Peyer's patch (tissue), 4 donors: ENCODE measurements around the gene ATP9B. TPM values are rescaled to one million over a fixed set of nuclear protein-coding genes. Genes with fewer than 3 reads are reported as not detected.

ENCODE experiments used
- DNase-seq, 3 donors: peaks; one replicate each; pipeline ENCODE4 v3.0.0-alpha.2; 2017 to 2019
- H3K27ac ChIP-seq, 4 donors: fragments of 200-600 bp; sonication (generic); one replicate each; pipeline ENCODE4 v1.5.1; 2016 to 2019
- H3K27me3 ChIP-seq, 2 donors: fragments of 200-600 bp; sonication (generic); one replicate each; pipeline ENCODE4 v1.5.1; 2019
- H3K36me3 ChIP-seq, 3 donors: fragments of 200-600 bp; sonication (generic); one replicate each; pipeline ENCODE4 v1.5.1; 2016 to 2019
- H3K4me1 ChIP-seq, 4 donors: fragments of 200-600 bp; sonication (generic); one replicate each; pipeline ENCODE4 v1.5.1; 2016 to 2019
- H3K4me3 ChIP-seq, 4 donors: fragments of 200-600 bp; sonication (generic); 1 replicate in 3 of 4; 2 replicates in 1 of 4; pipeline ENCODE4 v1.5.1; 2016 to 2019; ENCODE audit warnings: mild to moderate bottlenecking in 1 of 4
- H3K9me3 ChIP-seq, 4 donors: fragments of 200-600 bp; sonication (generic); one replicate each; pipeline ENCODE4 v1.5.1; 2016 to 2019; ENCODE audit warnings: mild to moderate bottlenecking in 1 of 4
- POLR2A ChIP-seq, 2 donors: fragments of 450-650 bp; IDR thresholded peaks; one replicate each; pipeline ENCODE4 v1.5.1; 2017; ENCODE audit warnings: antibody characterized with exemption in 2 of 2, mild to moderate bottlenecking in 2 of 2, moderate library complexity in 2 of 2
- total RNA-seq, 4 donors: library from RNA; depleted of rRNA; stranded (reverse); fragments of >200 nt; gene quantifications; one replicate each; pipeline ENCODE4 v1.1.0, GENCODE V29; 2016
- TF ChIP-seq, protein P1 (sequence below), 6 experiments: fragments of 450-650 bp in 4 of 6; fragments of 200-600 bp in 2 of 6; sonication (generic) in 1 of 6; IDR thresholded peaks; one replicate each; pipeline ENCODE4 v1.5.1; 2017 to 2019; ENCODE audit warnings: antibody characterized with exemption in 6 of 6, mild to moderate bottlenecking in 3 of 6, moderate library complexity in 1 of 6

Gene ATP9B
- total RNA-seq, 4 donors from 2014 or later = 37.5 to 107 (median 61.9) TPM

DNA sequence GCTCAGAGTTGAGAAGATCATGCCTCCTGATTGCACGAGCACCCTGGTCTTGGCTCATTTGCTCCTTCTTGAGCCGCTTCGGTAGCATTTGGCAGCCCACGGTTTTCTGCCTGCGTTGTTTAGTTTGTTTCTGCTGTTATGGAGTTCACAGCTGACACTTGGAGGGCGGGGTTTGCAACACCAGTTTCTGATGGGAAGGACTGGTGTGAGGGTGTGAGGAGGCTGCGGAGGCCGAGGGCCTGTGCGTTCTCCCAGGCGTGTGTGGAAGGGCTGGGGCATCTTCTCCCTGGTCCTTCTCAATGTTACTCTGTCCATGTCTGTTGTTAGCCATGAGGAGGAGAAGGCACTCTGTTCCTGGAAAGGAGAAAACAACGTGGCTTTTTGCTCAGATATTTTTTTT is 349.4 kb downstream of the ATP9B start:
- Histone ChIP-seq H3K4me1 (peaks cover 0 to 5% (median 0%) of the 10 kb centered on the region in 4 donors), H3K9me3 (no peaks in the 10 kb centered on the region), H3K27me3 (no peaks in the 10 kb centered on the region), H3K27ac (no peak overlapping the region), H3K4me3 (no peak overlapping the region), H3K36me3 (peaks cover 0 to 5% (median 0%) of the 10 kb centered on the region in 3 donors)
- no peak for DNase-seq
- TF ChIP-seq, protein P1, sequence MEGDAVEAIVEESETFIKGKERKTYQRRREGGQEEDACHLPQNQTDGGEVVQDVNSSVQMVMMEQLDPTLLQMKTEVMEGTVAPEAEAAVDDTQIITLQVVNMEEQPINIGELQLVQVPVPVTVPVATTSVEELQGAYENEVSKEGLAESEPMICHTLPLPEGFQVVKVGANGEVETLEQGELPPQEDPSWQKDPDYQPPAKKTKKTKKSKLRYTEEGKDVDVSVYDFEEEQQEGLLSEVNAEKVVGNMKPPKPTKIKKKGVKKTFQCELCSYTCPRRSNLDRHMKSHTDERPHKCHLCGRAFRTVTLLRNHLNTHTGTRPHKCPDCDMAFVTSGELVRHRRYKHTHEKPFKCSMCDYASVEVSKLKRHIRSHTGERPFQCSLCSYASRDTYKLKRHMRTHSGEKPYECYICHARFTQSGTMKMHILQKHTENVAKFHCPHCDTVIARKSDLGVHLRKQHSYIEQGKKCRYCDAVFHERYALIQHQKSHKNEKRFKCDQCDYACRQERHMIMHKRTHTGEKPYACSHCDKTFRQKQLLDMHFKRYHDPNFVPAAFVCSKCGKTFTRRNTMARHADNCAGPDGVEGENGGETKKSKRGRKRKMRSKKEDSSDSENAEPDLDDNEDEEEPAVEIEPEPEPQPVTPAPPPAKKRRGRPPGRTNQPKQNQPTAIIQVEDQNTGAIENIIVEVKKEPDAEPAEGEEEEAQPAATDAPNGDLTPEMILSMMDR (IDR thresholded peaks at IDR 0.05) = no peak
- TF ChIP-seq POLR2A (IDR thresholded peaks at IDR 0.05) = no peak

DNA sequence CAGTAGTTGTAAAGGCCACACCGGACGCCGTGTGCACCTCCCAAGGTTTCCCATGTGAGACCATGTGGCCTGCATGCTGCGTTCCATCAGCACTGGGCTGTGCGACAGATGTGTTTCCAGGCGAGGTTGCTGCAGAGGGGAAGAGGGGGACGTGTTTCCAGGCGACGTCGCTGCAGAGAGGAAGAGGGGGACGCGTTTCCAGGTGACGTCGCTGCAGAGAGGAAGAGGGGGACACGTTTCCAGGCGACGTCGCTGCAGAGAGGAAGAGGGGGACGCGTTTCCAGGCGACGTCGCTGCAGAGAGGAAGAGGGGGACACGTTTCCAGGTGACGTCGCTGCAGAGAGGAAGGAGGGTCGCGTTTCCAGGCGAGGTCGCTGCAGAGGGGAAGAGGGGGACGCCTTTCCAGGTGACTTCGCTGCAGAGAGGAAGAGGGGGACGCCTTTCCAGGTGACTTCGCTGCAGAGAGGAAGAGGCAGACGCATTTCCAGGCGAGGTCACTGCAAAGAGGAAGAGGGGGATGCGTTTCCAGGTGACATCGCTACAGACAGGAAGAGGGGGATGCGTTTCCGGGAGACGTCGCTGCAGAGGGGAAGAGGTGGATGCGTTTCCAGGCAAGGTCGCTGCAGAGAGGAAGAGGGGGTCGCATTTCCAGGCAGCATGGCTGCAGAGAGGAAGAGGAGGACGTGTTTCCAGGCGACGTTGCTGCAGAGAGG is 351.0 kb downstream of the ATP9B start:
- no peak overlapping the region for H3K4me3 ChIP-seq
- H3K27me3 ChIP-seq = no peaks in the 10 kb centered on the region
- H3K4me1 ChIP-seq = peaks cover 0 to 8% (median 0%) of the 10 kb centered on the region in 4 donors
- no peak overlapping the region for H3K27ac ChIP-seq
- no peaks in the 10 kb centered on the region for H3K36me3 ChIP-seq
- no peak for TF ChIP-seq POLR2A (IDR thresholded peaks at IDR 0.05)
- TF ChIP-seq, protein P1 (IDR thresholded peaks at IDR 0.05) = no peak
- H3K9me3 ChIP-seq = no peaks in the 10 kb centered on the region
- DNase-seq = no peak

DNA sequence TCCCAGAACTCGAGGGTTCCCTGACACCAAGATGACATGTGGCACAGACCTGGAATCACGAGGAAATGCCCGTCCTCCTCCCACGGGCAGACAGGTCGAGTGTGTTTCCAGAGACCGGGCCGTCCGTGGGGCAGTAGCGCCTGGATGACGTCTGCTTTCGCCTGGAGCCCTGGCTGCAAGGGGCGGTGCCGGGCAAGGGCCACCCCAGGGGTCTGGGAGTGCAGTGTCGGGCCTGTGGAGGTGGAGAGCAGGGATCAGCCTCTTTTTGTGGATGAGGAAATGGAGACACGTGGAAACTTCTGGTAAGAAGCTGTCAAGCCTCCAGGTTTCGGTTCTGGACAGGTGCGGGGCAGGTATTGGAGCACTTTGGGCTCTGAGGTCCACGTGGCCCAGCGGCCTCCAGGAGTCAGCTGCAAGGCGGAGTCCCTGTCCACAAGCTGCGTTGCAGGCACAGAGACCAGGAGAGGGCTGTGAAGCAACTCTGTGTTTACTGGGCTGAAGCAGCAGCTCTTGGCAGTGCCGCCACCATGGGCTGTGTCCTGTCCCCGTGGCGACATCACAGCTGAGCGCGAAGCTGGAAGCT is 352.2 kb downstream of the ATP9B start:
- Histone ChIP-seq H3K4me3 (no peak overlapping the region), H3K27me3 (no peaks in the 10 kb centered on the region), H3K9me3 (no peaks in the 10 kb centered on the region), H3K36me3 (no peaks in the 10 kb centered on the region), H3K27ac (no peak overlapping the region), H3K4me1 (peaks cover 0 to 9% (median 0%) of the 10 kb centered on the region in 4 donors)
- DNase-seq = no peak
- TF ChIP-seq POLR2A (IDR thresholded peaks at IDR 0.05) = no peak
- TF ChIP-seq, protein P1 (IDR thresholded peaks at IDR 0.05) = no peak

- Histone ChIP-seq H3K27me3 (no peaks in the 10 kb centered on the region), H3K4me1 (peaks cover 0 to 14% (median 0%) of the 10 kb centered on the region in 4 donors), H3K27ac (no peak overlapping the region), H3K9me3 (no peaks in the 10 kb centered on the region), H3K4me3 (no peak overlapping the region), H3K36me3 (no peaks in the 10 kb centered on the region)
- DNase-seq = no peak
- TF ChIP-seq, protein P1 (IDR thresholded peaks at IDR 0.05) = no peak
- TF ChIP-seq POLR2A (IDR thresholded peaks at IDR 0.05) = no peak
These were observed 353.0 kb downstream of the ATP9B start for GRCh38 chr18:79422022-79422782.

DNA sequence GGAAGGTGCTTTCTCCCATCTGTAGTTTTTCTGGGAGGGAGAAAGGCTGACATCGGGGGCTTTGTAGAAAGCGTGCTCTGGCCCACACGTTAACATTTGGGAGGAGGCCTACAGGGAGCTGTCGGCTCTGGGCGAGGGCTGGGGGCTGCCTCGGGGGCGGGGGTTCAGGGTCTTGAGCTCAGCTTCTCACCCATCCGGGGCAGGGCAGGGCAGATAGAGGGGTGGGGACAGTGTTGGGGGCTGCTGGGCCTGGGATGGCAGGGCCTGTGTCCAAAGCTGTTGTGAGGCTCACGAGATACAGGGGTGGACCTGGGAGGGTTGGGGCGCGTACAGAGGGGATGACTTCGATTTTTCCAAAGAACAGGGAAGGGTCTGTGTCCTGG is 353.6 kb downstream of the ATP9B start:
- no peak overlapping the region for H3K27ac ChIP-seq

More for the DNA sequence above, 353.6 kb downstream of the ATP9B start:
- no peaks in the 10 kb centered on the region for H3K27me3 ChIP-seq
- no peaks in the 10 kb centered on the region for H3K9me3 ChIP-seq
- no peak overlapping the region for H3K4me3 ChIP-seq
- DNase-seq = no peak
- TF ChIP-seq, protein P1 (IDR thresholded peaks at IDR 0.05) = no peak
- TF ChIP-seq POLR2A (IDR thresholded peaks at IDR 0.05) = no peak
- H3K4me1 ChIP-seq = peaks cover 0 to 14% (median 0%) of the 10 kb centered on the region in 4 donors
- no peaks in the 10 kb centered on the region for H3K36me3 ChIP-seq
